Activated T-cell treated with anti-CD3 and anti-CD28 coated beads, Interleukin-2, amount 50 U/mL, for 4 hours (primary cell): Measurements from ENCODE around the gene SLC39A12. TPM values are rescaled to one million over a fixed set of nuclear protein-coding genes. Genes with fewer than 3 reads are reported as not detected.

ENCODE experiments used
- ATAC-seq, 2 donors: fragments of 200-7000 bp; cut with Tn5 transposase; one replicate each; pipeline ENCODE4 v1.10.0; 2021
- DNase-seq: peaks from one replicate; pipeline ENCODE4 v3.0.0-alpha.2; 2020
- H3K27me3 Mint-ChIP-seq: one replicate; pipeline ENCODE4 v1.8.0; 2021; ENCODE audit warnings: low read depth, mixed read lengths
- H3K36me3 Mint-ChIP-seq: one replicate; pipeline ENCODE4 v1.8.0; 2022; ENCODE audit warnings: mixed read lengths; ENCODE audit not compliant: insufficient read depth
- H3K4me1 Mint-ChIP-seq: one replicate; pipeline ENCODE4 v1.8.0; 2021; ENCODE audit warnings: low read depth, mixed read lengths
- H3K4me3 Mint-ChIP-seq: one replicate; pipeline ENCODE4 v1.8.0; 2021; ENCODE audit warnings: mild to moderate bottlenecking, moderate library complexity, mixed read lengths
- H3K9me3 Mint-ChIP-seq: one replicate; pipeline ENCODE4 v1.8.0; 2021; ENCODE audit warnings: mixed read lengths
- total RNA-seq, 3 donors: library from RNA; stranded (reverse); gene quantifications; one replicate each; pipeline ENCODE4 v1.2.1, GENCODE V29; 2021

The SLC39A12 gene
- total RNA-seq, 3 donors from 2014 or later, result not detected

- DNase-seq (no peak), ATAC-seq (no peak)
- no peaks in the 10 kb centered on the region for H3K4me1 Mint-ChIP-seq
- no peak overlapping the region for H3K4me3 Mint-ChIP-seq
- H3K27me3 Mint-ChIP-seq, result no peaks in the 10 kb centered on the region
- H3K36me3 Mint-ChIP-seq, result no peaks in the 10 kb centered on the region
- peaks cover 4% of the 10 kb centered on the region for H3K9me3 Mint-ChIP-seq
Observed at GRCh38 chr10:18059826-18060559, 108.3 kb downstream of the SLC39A12 start.

- Mint-ChIP-seq H3K36me3 (no peaks in the 10 kb centered on the region), H3K9me3 (peaks cover 8% of the 10 kb centered on the region), H3K4me1 (no peaks in the 10 kb centered on the region), H3K27me3 (no peaks in the 10 kb centered on the region), H3K4me3 (no peak overlapping the region)
- no peak for DNase-seq
- ATAC-seq, result no peak
Observed at GRCh38 chr10:18066947-18067346, 115.2 kb downstream of the SLC39A12 start.

- no peaks in the 10 kb centered on the region for H3K36me3 Mint-ChIP-seq
- ATAC-seq (no peak), DNase-seq (no peak)
- peaks cover 8% of the 10 kb centered on the region for H3K9me3 Mint-ChIP-seq
- H3K4me3 Mint-ChIP-seq, result no peak overlapping the region
- H3K27me3 Mint-ChIP-seq, result no peaks in the 10 kb centered on the region
- no peaks in the 10 kb centered on the region for H3K4me1 Mint-ChIP-seq
Observed at GRCh38 chr10:18068401-18068800, 116.7 kb downstream of the SLC39A12 start.

GRCh38 chr10:18071591-18071990 is 119.9 kb downstream of the SLC39A12 start:
- ATAC-seq, result no peak
- Mint-ChIP-seq H3K27me3 (no peaks in the 10 kb centered on the region), H3K4me1 (no peaks in the 10 kb centered on the region), H3K9me3 (no peaks in the 10 kb centered on the region), H3K36me3 (no peaks in the 10 kb centered on the region), H3K4me3 (no peak overlapping the region)
- no peak for DNase-seq

- Mint-ChIP-seq H3K4me3 (no peak overlapping the region), H3K36me3 (no peaks in the 10 kb centered on the region), H3K4me1 (no peaks in the 10 kb centered on the region), H3K27me3 (no peaks in the 10 kb centered on the region), H3K9me3 (no peaks in the 10 kb centered on the region)
- ATAC-seq (no peak), DNase-seq (no peak)
Observed at GRCh38 chr10:18073314-18073713, 121.6 kb downstream of the SLC39A12 start.

- no peak for DNase-seq
- Mint-ChIP-seq H3K4me1 (no peaks in the 10 kb centered on the region), H3K9me3 (no peaks in the 10 kb centered on the region), H3K27me3 (no peaks in the 10 kb centered on the region), H3K4me3 (no peak overlapping the region), H3K36me3 (no peaks in the 10 kb centered on the region)
- no peak for ATAC-seq
Observed at GRCh38 chr10:18075881-18076280, 124.2 kb downstream of the SLC39A12 start.

- Mint-ChIP-seq H3K9me3 (no peaks in the 10 kb centered on the region), H3K36me3 (no peaks in the 10 kb centered on the region), H3K4me1 (no peaks in the 10 kb centered on the region), H3K4me3 (no peak overlapping the region), H3K27me3 (no peaks in the 10 kb centered on the region)
- ATAC-seq, result no peak
- no peak for DNase-seq
Observed at GRCh38 chr10:18079665-18080295, 128.1 kb downstream of the SLC39A12 start.

- H3K4me3 Mint-ChIP-seq, result no peak overlapping the region
- DNase-seq (no peak), ATAC-seq (no peak)
- no peaks in the 10 kb centered on the region for H3K9me3 Mint-ChIP-seq
- H3K4me1 Mint-ChIP-seq, result no peaks in the 10 kb centered on the region
- no peaks in the 10 kb centered on the region for H3K27me3 Mint-ChIP-seq
- no peaks in the 10 kb centered on the region for H3K36me3 Mint-ChIP-seq
Observed at GRCh38 chr10:18082381-18082780, 130.7 kb downstream of the SLC39A12 start.

- no peak for DNase-seq
- no peak overlapping the region for H3K4me3 Mint-ChIP-seq
- ATAC-seq, result no peak
- H3K4me1 Mint-ChIP-seq, result no peaks in the 10 kb centered on the region
- no peaks in the 10 kb centered on the region for H3K36me3 Mint-ChIP-seq
- peaks cover 2% of the 10 kb centered on the region for H3K27me3 Mint-ChIP-seq
- H3K9me3 Mint-ChIP-seq, result peaks cover 3% of the 10 kb centered on the region
Observed at GRCh38 chr10:18085855-18086254, 134.1 kb downstream of the SLC39A12 start.

GRCh38 chr10:18086746-18087145 is 135.0 kb downstream of the SLC39A12 start:
- DNase-seq, result no peak
- no peak overlapping the region for H3K4me3 Mint-ChIP-seq
- H3K36me3 Mint-ChIP-seq, result no peaks in the 10 kb centered on the region

GRCh38 chr10:18087355-18087754 is 135.6 kb downstream of the SLC39A12 start:
- DNase-seq (no peak), ATAC-seq (no peak)
- H3K4me3 Mint-ChIP-seq, result no peak overlapping the region

More at GRCh38 chr10:18086746-18087145, 135.0 kb downstream of the SLC39A12 start:
- H3K27me3 Mint-ChIP-seq, result peaks cover 6% of the 10 kb centered on the region
- no peaks in the 10 kb centered on the region for H3K4me1 Mint-ChIP-seq
- no peak for ATAC-seq
- peaks cover 3% of the 10 kb centered on the region for H3K9me3 Mint-ChIP-seq

More at GRCh38 chr10:18087355-18087754, 135.6 kb downstream of the SLC39A12 start:
- Mint-ChIP-seq H3K9me3 (peaks cover 3% of the 10 kb centered on the region), H3K27me3 (peaks cover 6% of the 10 kb centered on the region), H3K36me3 (no peaks in the 10 kb centered on the region), H3K4me1 (no peaks in the 10 kb centered on the region)

Other genes with a start within 250 kb of the SLC39A12 start
- gene TMEM236, start 199.7 kb upstream of the SLC39A12 start, total RNA-seq, result under 1 TPM; 0.03 to 0.11 (median 0.05) TPM
- under 1 TPM; 0.14 to 0.23 (median 0.16) TPM for gene MRC1, start 142.6 kb upstream of the SLC39A12 start, total RNA-seq
- gene CACNB2, start 188.5 kb downstream of the SLC39A12 start, total RNA-seq, result not detected